ENCODE data around the gene CHD9.

GRCh38 chr16:53067675-53068074 lies 12.9 kb downstream of the CHD9 start:
- TF ChIP-seq EZH2phosphoT487 (IDR thresholded peaks at IDR 0.05) = no peak
- no peak for TF ChIP-seq CTCF (IDR thresholded peaks at IDR 0.05)
